ENCODE results near the gene PRR13. TPM values are rescaled to one million over a fixed set of nuclear protein-coding genes. Genes with fewer than 3 reads are reported as not detected.

The PRR13 gene
- total and polyA plus RNA-seq, 4 experiments from 2014 or later, result 242 to 843 (median 396) TPM

DNA sequence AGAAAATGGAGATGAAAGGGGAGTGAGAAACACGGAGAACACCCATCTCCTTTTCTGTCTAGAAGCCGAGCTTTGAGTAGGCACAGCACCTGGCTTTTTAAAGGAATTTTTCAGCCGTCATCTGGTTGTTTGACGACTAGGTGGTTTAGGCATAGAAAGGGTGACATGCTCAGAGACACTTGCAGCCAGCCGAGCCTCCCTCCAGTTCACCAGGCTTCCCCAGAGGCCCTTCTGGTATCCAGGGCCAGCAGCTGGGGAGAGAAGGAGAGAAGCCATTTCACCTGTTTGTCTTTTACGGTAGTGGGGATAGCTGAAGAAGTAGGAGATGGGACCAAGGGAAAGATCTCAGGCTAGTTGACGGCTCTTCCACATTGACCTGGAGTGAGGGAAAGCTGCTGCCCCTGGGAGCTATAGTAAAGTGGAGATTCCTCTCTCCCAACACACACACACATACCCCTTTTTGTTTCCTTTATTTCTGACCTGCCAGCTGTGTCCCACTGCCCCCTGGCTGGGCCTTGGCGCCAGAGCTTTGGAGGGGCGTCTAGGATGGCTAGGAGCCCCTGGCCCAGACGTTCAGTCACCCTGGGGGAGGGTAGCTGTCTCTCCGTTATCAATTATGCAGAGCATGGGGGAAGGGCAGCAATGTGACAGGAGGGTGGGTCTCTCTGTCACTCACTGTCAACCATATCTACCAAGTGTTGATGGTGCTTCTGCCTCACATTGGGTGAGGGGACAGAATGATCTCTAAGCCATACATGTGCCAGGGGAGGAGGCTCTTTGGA, 52.3 kb downstream of the PRR13 start:
- Mint-ChIP-seq H3K27ac (peak overlapping the region; percentile 86 to 99 (median 96)), H3K36me3 (peaks cover 0 to 2% of the 10 kb centered on the region in 2 donors), H3K4me3 (peak overlapping the region; percentile 88 to 98 (median 90)), H3K27me3 (no peaks in the 10 kb centered on the region), H3K9me3 (no peaks in the 10 kb centered on the region), H3K4me1 (peaks cover 22 to 63% (median 46%) of the 10 kb centered on the region in 4 donors)
- POLR2A ChIA-PET (ENCODE audit: partially characterized antibody), result interaction anchor here (0.6 to 1.8 kb wide), 11 partner anchors 7 to 132 kb away, joined by 3 to 7 read pairs (median 4); partner anchors contain the start of genes ATF7, PCBP2 and PRR13
- CTCF ChIA-PET (ENCODE audit: partially characterized antibody), result interaction anchor here (1.2 to 5.5 kb wide), 3 partner anchors 15 to 172 kb away, joined by 5 to 27 read pairs (median 6); partner anchors contain the start of gene AAAS
- peak overlapping the region; percentile 45 to 93 for H3K4me3 ChIP-seq (ENCODE audit: low read length in 2 of 2)
- peak in 1 of 5 donors; percentile 12 for DNase-seq
- H3K36me3 ChIP-seq (ENCODE audit: insufficient read depth, low read length), result no peaks in the 10 kb centered on the region
- H3K27ac ChIP-seq (ENCODE audit: low read depth, low read length), result peak overlapping the region; percentile 75
- H3K27me3 ChIP-seq (ENCODE audit: insufficient read depth, low read length), result no peaks in the 10 kb centered on the region
- H3K9me3 ChIP-seq (ENCODE audit: control insufficient read depth in 1 of 2, low read length in 2 of 2), result no peaks in the 10 kb centered on the region
- intact Hi-C loops (cut with micrococcal nuclease), result loop anchor here (1.0 kb wide), 2 partner anchors 8 to 52 kb away; partner anchors contain the start of genes PRR13 and TARBP2
- peaks cover 34% of the 10 kb centered on the region for H3K4me1 ChIP-seq (ENCODE audit: insufficient read depth, low read length)

Other genes with a start within 250 kb of the PRR13 start
- 100 to 1,000 TPM; 382 to 397 TPM for gene ITGB7, start 234.5 kb upstream of the PRR13 start, total RNA-seq
- 100 to 1,000 TPM; 271 to 374 TPM for gene ITGB7, start 234.5 kb upstream of the PRR13 start, polyA plus RNA-seq
- gene RARG, start 209.5 kb upstream of the PRR13 start, total RNA-seq, result 10 to 100 TPM; 84.7 to 86.0 TPM
- gene RARG, start 209.5 kb upstream of the PRR13 start, polyA plus RNA-seq, result 10 to 100 TPM; 13.2 to 25.1 TPM
- gene ESPL1, start 173.4 kb upstream of the PRR13 start, total RNA-seq, result under 1 TPM; 0.20 to 0.55 TPM
- gene ESPL1, start 173.4 kb upstream of the PRR13 start, polyA plus RNA-seq, result under 1 TPM in 1 of 2 donors, not detected in 1; 0.16 TPM
- gene PFDN5, start 146.2 kb upstream of the PRR13 start, total RNA-seq, result 100 to 1,000 TPM; 717 to 718 TPM
- 1,000 to 10,000 TPM; 1,306 to 1,410 TPM for gene PFDN5, start 146.2 kb upstream of the PRR13 start, polyA plus RNA-seq
- 10 to 100 TPM; 46.0 to 50.8 TPM for gene MYG1, start 142.0 kb upstream of the PRR13 start, total RNA-seq
- 10 to 100 TPM; 62.4 to 78.2 TPM for gene MYG1, start 142.0 kb upstream of the PRR13 start, polyA plus RNA-seq
- 10 to 100 TPM; 63.6 to 66.5 TPM for gene AAAS, start 120.1 kb upstream of the PRR13 start, total RNA-seq
- 10 to 100 TPM; 32.5 to 47.8 TPM for gene AAAS, start 120.1 kb upstream of the PRR13 start, polyA plus RNA-seq
- gene SP7, start 105.4 kb upstream of the PRR13 start, total RNA-seq, result not detected
- not detected for gene SP7, start 105.4 kb upstream of the PRR13 start, polyA plus RNA-seq
- 100 to 1,000 TPM; 109 to 110 TPM for gene SP1, start 61.6 kb upstream of the PRR13 start, total RNA-seq
- 10 to 100 TPM in 1 of 2 donors, 1 to 10 TPM in 1; 4.3 to 10.6 TPM for gene SP1, start 61.6 kb upstream of the PRR13 start, polyA plus RNA-seq
- not detected for gene AMHR2, start 17.9 kb upstream of the PRR13 start, total RNA-seq
- not detected for gene AMHR2, start 17.9 kb upstream of the PRR13 start, polyA plus RNA-seq
- 100 to 1,000 TPM; 848 to 858 TPM for gene PCBP2, start 10.4 kb downstream of the PRR13 start, total RNA-seq
- gene PCBP2, start 10.4 kb downstream of the PRR13 start, polyA plus RNA-seq, result 100 to 1,000 TPM in 1 of 2 donors, 10 to 100 TPM in 1; 88.0 to 118 TPM
- 10 to 100 TPM; 25.0 to 28.2 TPM for gene MAP3K12, start 57.7 kb downstream of the PRR13 start, total RNA-seq
- gene MAP3K12, start 57.7 kb downstream of the PRR13 start, polyA plus RNA-seq, result 1 to 10 TPM; 3.1 to 8.5 TPM
- gene TARBP2, start 59.5 kb downstream of the PRR13 start, total RNA-seq, result 10 to 100 TPM; 26.9 to 37.0 TPM
- 10 to 100 TPM; 24.5 to 33.1 TPM for gene TARBP2, start 59.5 kb downstream of the PRR13 start, polyA plus RNA-seq
- gene NPFF, start 65.8 kb downstream of the PRR13 start, total RNA-seq, result not detected
- not detected for gene NPFF, start 65.8 kb downstream of the PRR13 start, polyA plus RNA-seq
- 10 to 100 TPM; 26.8 to 35.8 TPM for gene ATF7, start 184.6 kb downstream of the PRR13 start, total RNA-seq
- gene ATF7, start 184.6 kb downstream of the PRR13 start, polyA plus RNA-seq, result 10 to 100 TPM; 16.3 to 16.4 TPM
- gene ATP5MC2, start 234.3 kb downstream of the PRR13 start, total RNA-seq, result 100 to 1,000 TPM; 238 to 246 TPM
- 100 to 1,000 TPM; 519 to 581 TPM for gene ATP5MC2, start 234.3 kb downstream of the PRR13 start, polyA plus RNA-seq

All from CD4-positive, alpha-beta memory T cell (primary cell).